CD4-positive, alpha-beta memory T cell (primary cell): ENCODE results near the gene KIFC3. TPM values are rescaled to one million over a fixed set of nuclear protein-coding genes. Genes with fewer than 3 reads are reported as not detected.
"Not testable (repeated sequence)": the region's sequence is repeated elsewhere in the genome, so short reads cannot be mapped to it uniquely, and the experiment has no call there.

Source experiments
- CTCF ChIA-PET: fragments of 350-600 bp; sonication (Branson Sonifier 250); formaldehyde crosslinking; loops from one replicate; lab custom pipeline; 2021; ENCODE audit warnings: inconsistent platforms; ENCODE audit not compliant: partially characterized antibody; lab: Charles Lee
- POLR2A ChIA-PET: fragments of 350-600 bp; sonication (Branson Sonifier 250); formaldehyde crosslinking; loops from one replicate; lab custom pipeline; 2021; ENCODE audit not compliant: partially characterized antibody; lab: Charles Lee
- DNase-seq, 5 donors: peaks; one replicate each; pipeline versions ENCODE4 v3.0.0 to v3.0.0-alpha.2; 2020 to 2022; ENCODE audit warnings: mixed read lengths in 1 of 5
- H3K27ac ChIP-seq: one replicate; pipeline ENCODE4 v1.7.0; 2013; ENCODE audit warnings: low read depth, low read length
- H3K27me3 ChIP-seq: 2 replicates; pipeline ENCODE4 v1.7.0; 2013; ENCODE audit warnings: mild to moderate bottlenecking, low read length, moderate library complexity; ENCODE audit not compliant: insufficient read depth
- H3K36me3 ChIP-seq: 2 replicates; pipeline ENCODE4 v1.7.0; 2013; ENCODE audit warnings: mild to moderate bottlenecking, low read length, moderate library complexity; ENCODE audit not compliant: insufficient read depth
- H3K4me1 ChIP-seq: 2 replicates; pipeline ENCODE4 v1.7.0; 2013; ENCODE audit warnings: mild to moderate bottlenecking, low read length, moderate library complexity; ENCODE audit not compliant: insufficient read depth
- H3K4me3 ChIP-seq, 2 donors: one replicate each; pipeline ENCODE4 v1.7.0; 2013; ENCODE audit warnings: low read length in 2 of 2, mild to moderate bottlenecking in 1 of 2
- H3K9me3 ChIP-seq, 2 donors: one replicate each; pipeline ENCODE4 v1.7.0; 2013; ENCODE audit warnings: low read length in 2 of 2, control low read depth in 1 of 2; ENCODE audit not compliant: control insufficient read depth in 1 of 2
- H3K27ac Mint-ChIP-seq, 7 donors: one replicate each; pipeline ENCODE4 v1.8.0; 2020 to 2021; ENCODE audit warnings: mixed read lengths in 7 of 7, mild to moderate bottlenecking in 6 of 7, inconsistent platforms in 3 of 7, moderate library complexity in 3 of 7
- H3K27me3 Mint-ChIP-seq, 2 donors: one replicate each; pipeline ENCODE4 v1.8.0; 2020 to 2021; ENCODE audit warnings: mixed read lengths in 2 of 2
- H3K36me3 Mint-ChIP-seq, 2 donors: one replicate each; pipeline ENCODE4 v1.8.0; 2020 to 2021; ENCODE audit warnings: mixed read lengths in 2 of 2, inconsistent platforms in 1 of 2, mild to moderate bottlenecking in 1 of 2
- H3K4me1 Mint-ChIP-seq, 4 donors: one replicate each; pipeline ENCODE4 v1.8.0; 2020 to 2021; ENCODE audit warnings: mixed read lengths in 4 of 4, mild to moderate bottlenecking in 1 of 4
- H3K4me3 Mint-ChIP-seq, 8 donors: one replicate each; pipeline ENCODE4 v1.8.0; 2020 to 2021; ENCODE audit warnings: mixed read lengths in 8 of 8, mild to moderate bottlenecking in 7 of 8, moderate library complexity in 6 of 8, inconsistent platforms in 3 of 8
- H3K9me3 Mint-ChIP-seq, 8 donors: one replicate each; pipeline ENCODE4 v1.8.0; 2020 to 2021; ENCODE audit warnings: mixed read lengths in 8 of 8, mild to moderate bottlenecking in 5 of 8, inconsistent platforms in 3 of 8, moderate library complexity in 1 of 8
- intact Hi-C: fragments of 100-400 bp; cut with micrococcal nuclease; formaldehyde crosslinking; loops from one replicate; pipeline ENCODE4 v1.15.1; 2023
- polyA plus RNA-seq, 2 donors: library from polyadenylated mRNA; unstranded; fragments of 300-500 nt; fragmentation: Illumina TruSeq; gene quantifications; one replicate each; pipeline ENCODE4 v1.2.3, GENCODE V29; 2021
- total RNA-seq, 2 experiments: library from RNA; stranded (reverse); gene quantifications; one replicate each; pipeline ENCODE4 v1.2.3, GENCODE V29; 2021

KIFC3 gene
- total and polyA plus RNA-seq, 4 experiments from 2014 or later: 1.6 to 1.9 TPM; not detected in 2

- POLR2A ChIA-PET: interaction anchor here (0.5 to 2.7 kb wide), 26 partner anchors 11 to 549 kb away, joined by 3 to 22 read pairs (median 4); partner anchors contain the start of genes CCDC102A, CFAP20, CIAPIN1 and COQ9
- H3K27me3 ChIP-seq: no peaks in the 10 kb centered on the region
- H3K9me3 ChIP-seq: no peaks in the 10 kb centered on the region
- peak; percentile 97 to 99 (median 99) for DNase-seq
- intact Hi-C loops: loop anchor here (1.0 to 5.0 kb wide), 13 partner anchors 143 to 1543 kb away; partner anchors contain the start of genes CCDC102A, CFAP20, CIAPIN1 and CNOT1
- peak overlapping the region; percentile 91 to 95 for H3K4me3 ChIP-seq
- peaks cover 14 to 37% (median 29%) of the 10 kb centered on the region in 4 donors for H3K4me1 Mint-ChIP-seq
- H3K27ac Mint-ChIP-seq: peak overlapping the region; percentile 94 to 99 (median 96)
- peaks cover 6 to 10% of the 10 kb centered on the region in 2 donors for H3K36me3 Mint-ChIP-seq
- H3K27ac ChIP-seq: peak overlapping the region; percentile 76
- peaks cover 0 to 10% (median 5%) of the 10 kb centered on the region in 8 donors for H3K9me3 Mint-ChIP-seq
- CTCF ChIA-PET: interaction anchor here (1.5 to 3.0 kb wide), 3 partner anchors 20 to 159 kb away, joined by 5 to 16 read pairs (median 8); no protein-coding TSS in a partner anchor
- H3K4me1 ChIP-seq: peaks cover 17% of the 10 kb centered on the region
- H3K4me3 Mint-ChIP-seq: peak overlapping the region; percentile 96 to 100 (median 98)
- H3K36me3 ChIP-seq: no peaks in the 10 kb centered on the region
- no peaks in the 10 kb centered on the region for H3K27me3 Mint-ChIP-seq
Observed at GRCh38 chr16:57734925-57735754, 67.2 kb downstream of the KIFC3 start.

DNA sequence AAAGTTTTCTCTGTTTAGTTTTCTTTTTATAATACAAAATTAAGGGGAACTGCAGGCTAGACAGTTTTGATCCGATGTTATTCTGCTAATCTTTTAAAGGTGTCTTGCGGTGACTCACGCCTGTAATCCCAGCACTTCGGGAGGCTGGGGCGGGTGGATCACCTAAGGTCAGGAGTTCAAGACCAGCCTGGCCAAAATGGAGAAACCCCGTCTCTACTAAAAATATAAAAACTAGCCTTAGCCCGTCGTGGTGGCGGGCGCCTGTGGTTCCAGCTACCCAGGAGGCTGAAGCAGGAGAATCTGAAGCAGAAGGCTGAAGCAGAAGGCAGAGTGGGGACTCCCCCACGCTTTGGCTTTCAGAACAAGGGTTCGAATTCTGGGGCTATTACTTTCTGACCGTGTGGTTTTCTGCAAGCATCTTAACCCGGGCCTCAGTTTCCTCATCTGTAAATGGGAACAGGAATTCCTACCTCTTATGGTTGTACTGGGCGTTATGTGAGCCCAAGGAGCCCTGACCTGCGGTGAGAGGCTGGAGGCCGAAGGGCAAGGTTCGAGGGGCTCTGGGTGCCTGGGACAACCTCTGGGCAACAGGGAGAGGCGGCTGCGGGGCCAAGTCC, 67.9 kb downstream of the KIFC3 start:
- Mint-ChIP-seq H3K4me3 (peak overlapping the region; percentile 96 to 100 (median 98)), H3K36me3 (peaks cover 6 to 10% of the 10 kb centered on the region in 2 donors), H3K9me3 (peaks cover 0 to 10% (median 5%) of the 10 kb centered on the region in 8 donors), H3K27ac (peak overlapping the region in 6 of 7 donors; percentile 94 to 99 (median 96)), H3K27me3 (no peaks in the 10 kb centered on the region), H3K4me1 (peaks cover 14 to 37% (median 29%) of the 10 kb centered on the region in 4 donors)
- peak overlapping the region; percentile 91 to 94 for H3K4me3 ChIP-seq
- ChIA-PET POLR2A (interaction anchor here (0.8 to 2.7 kb wide), 16 partner anchors 13 to 395 kb away, joined by 3 to 22 read pairs (median 4); partner anchors contain the start of genes CCDC102A, CFAP20, CIAPIN1 and COQ9), CTCF (interaction anchor here (2.3 to 3.0 kb wide), 2 partner anchors 21 to 158 kb away, joined by 8 to 16 read pairs; no protein-coding TSS in a partner anchor)
- H3K4me1 ChIP-seq: peaks cover 17% of the 10 kb centered on the region
- no peaks in the 10 kb centered on the region for H3K9me3 ChIP-seq
- no peaks in the 10 kb centered on the region for H3K36me3 ChIP-seq
- intact Hi-C loops: loop anchor here (2.0 kb wide), 1 partner anchor 1284 kb away; the partner anchor contains the start of genes NUDT21 and OGFOD1
- H3K27me3 ChIP-seq: no peaks in the 10 kb centered on the region
- H3K27ac ChIP-seq: peak overlapping the region; percentile 76
- peak in 2 of 5 donors; percentile 2 to 3 for DNase-seq

GRCh38 chr16:57732714-57733113, 69.6 kb downstream of the KIFC3 start:
- Histone ChIP-seq H3K27ac (no peak overlapping the region), H3K9me3 (no peaks in the 10 kb centered on the region), H3K36me3 (no peaks in the 10 kb centered on the region), H3K4me3 (no peak overlapping the region), H3K27me3 (no peaks in the 10 kb centered on the region), H3K4me1 (peaks cover 17% of the 10 kb centered on the region)
- CTCF ChIA-PET: no interaction called here
- DNase-seq: no peak
- POLR2A ChIA-PET: no interaction called here
- H3K36me3 Mint-ChIP-seq: peaks cover 6 to 10% of the 10 kb centered on the region in 2 donors
- H3K9me3 Mint-ChIP-seq: peaks cover 0 to 10% (median 5%) of the 10 kb centered on the region in 8 donors
- peak overlapping the region in 4 of 8 donors; percentile 24 to 98 (median 65) for H3K4me3 Mint-ChIP-seq
- intact Hi-C loops: no loop called here
- H3K27ac Mint-ChIP-seq: peak overlapping the region in 2 of 7 donors; percentile 48 to 69
- H3K4me1 Mint-ChIP-seq: peaks cover 14 to 34% (median 28%) of the 10 kb centered on the region in 4 donors
- no peaks in the 10 kb centered on the region for H3K27me3 Mint-ChIP-seq

DNA sequence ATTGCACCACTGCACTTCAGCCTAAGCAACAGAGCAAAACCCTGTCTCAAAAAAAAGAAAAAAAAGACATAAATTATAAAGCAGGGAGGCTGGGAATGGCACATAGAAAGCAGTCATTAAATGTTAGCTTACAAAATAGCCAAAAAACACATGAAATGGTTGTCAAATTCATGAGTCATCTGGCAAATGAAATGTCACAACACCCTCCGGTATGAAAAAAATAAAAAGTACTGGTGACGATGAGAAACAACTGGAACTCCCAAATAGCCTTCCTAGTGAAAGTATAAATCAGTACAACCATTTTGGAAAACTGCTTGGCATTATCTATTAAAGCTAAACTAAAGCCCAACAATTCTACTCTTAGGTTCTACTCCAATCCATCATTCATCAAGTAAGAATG, 70.3 kb downstream of the KIFC3 start:
- POLR2A ChIA-PET: no interaction called here
- no peak for DNase-seq
- CTCF ChIA-PET: no interaction called here

GRCh38 chr16:57730771-57731730, 71.2 kb downstream of the KIFC3 start:
- intact Hi-C loops: no loop called here
- ChIA-PET POLR2A (no interaction called here), CTCF (interaction anchor here (1.4 kb wide), 1 partner anchor 10 kb away, joined by 3 read pairs; no protein-coding TSS in a partner anchor)

More for the DNA sequence above, 70.3 kb downstream of the KIFC3 start:
- Mint-ChIP-seq H3K4me3 (no peak overlapping the region), H3K27me3 (no peaks in the 10 kb centered on the region), H3K36me3 (peaks cover 6 to 10% of the 10 kb centered on the region in 2 donors), H3K9me3 (peaks cover 0 to 10% (median 5%) of the 10 kb centered on the region in 8 donors), H3K4me1 (peaks cover 11 to 27% (median 22%) of the 10 kb centered on the region in 4 donors), H3K27ac (no peak overlapping the region)
- Histone ChIP-seq H3K9me3 (no peaks in the 10 kb centered on the region), H3K27me3 (no peaks in the 10 kb centered on the region), H3K27ac (no peak overlapping the region), H3K36me3 (no peaks in the 10 kb centered on the region), H3K4me3 (no peak overlapping the region), H3K4me1 (peaks cover 16% of the 10 kb centered on the region)
- intact Hi-C loops: no loop called here

DNA sequence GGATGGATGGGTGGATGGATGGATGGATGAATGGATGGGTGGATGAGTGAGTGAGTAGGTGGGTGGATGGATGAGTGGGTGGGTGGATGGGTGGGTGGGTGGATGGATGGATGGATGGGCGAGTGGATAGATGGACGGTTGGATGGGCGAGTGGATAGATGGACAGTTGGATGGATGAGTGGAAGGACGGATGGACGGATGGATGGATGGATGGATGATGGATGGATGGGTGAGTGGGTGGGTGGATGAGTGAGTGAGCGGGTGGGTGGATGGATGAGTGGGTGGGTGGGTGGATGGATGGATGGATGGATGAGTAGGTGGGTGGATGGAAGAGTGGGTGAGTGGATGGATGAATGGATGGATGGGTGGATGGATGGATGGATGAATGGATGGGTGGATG, 72.4 kb downstream of the KIFC3 start:
- H3K27ac Mint-ChIP-seq, intact Hi-C loops, H3K36me3 Mint-ChIP-seq, H3K4me3 Mint-ChIP-seq, CTCF ChIA-PET, H3K36me3 ChIP-seq, H3K9me3 ChIP-seq, H3K4me1 ChIP-seq, H3K27me3 Mint-ChIP-seq, H3K27me3 ChIP-seq, DNase-seq, H3K4me1 Mint-ChIP-seq, H3K9me3 Mint-ChIP-seq, H3K4me3 ChIP-seq, POLR2A ChIA-PET, H3K27ac ChIP-seq: not testable (repeated sequence)

More at GRCh38 chr16:57730771-57731730, 71.2 kb downstream of the KIFC3 start:
- peaks cover 5 to 17% (median 13%) of the 10 kb centered on the region in 4 donors for H3K4me1 Mint-ChIP-seq
- peak overlapping the region in 1 of 7 donors; percentile 42 for H3K27ac Mint-ChIP-seq
- peaks cover 0 to 10% (median 5%) of the 10 kb centered on the region in 8 donors for H3K9me3 Mint-ChIP-seq
- Histone ChIP-seq H3K4me3 (no peak overlapping the region), H3K4me1 (peaks cover 6% of the 10 kb centered on the region), H3K27ac (no peak overlapping the region), H3K36me3 (no peaks in the 10 kb centered on the region), H3K9me3 (no peaks in the 10 kb centered on the region), H3K27me3 (no peaks in the 10 kb centered on the region)
- no peak overlapping the region for H3K4me3 Mint-ChIP-seq
- no peak for DNase-seq
- no peaks in the 10 kb centered on the region for H3K27me3 Mint-ChIP-seq
- peaks cover 6 to 10% of the 10 kb centered on the region in 2 donors for H3K36me3 Mint-ChIP-seq
